Ascending aorta (tissue), 2 donors: Measurements from ENCODE around the gene GPR158. TPM values are rescaled to one million over a fixed set of nuclear protein-coding genes. Genes with fewer than 3 reads are reported as not detected.

Experiments used
- DNase-seq, 2 donors: peaks; one replicate each; pipeline ENCODE4 v3.0.0-alpha.2; 2019; ENCODE audit warnings: low spot score in 2 of 2
- H3K27ac ChIP-seq, 2 donors: fragments of 200-600 bp; sonication (generic); one replicate each; pipeline ENCODE4 v1.5.1; 2016 to 2017; ENCODE audit warnings: mild to moderate bottlenecking in 1 of 2
- H3K27me3 ChIP-seq: fragments of 200-600 bp; sonication (generic); one replicate; pipeline ENCODE4 v1.5.1; 2017
- H3K36me3 ChIP-seq, 2 donors: fragments of 200-600 bp; sonication (generic); one replicate each; pipeline ENCODE4 v1.5.1; 2016
- H3K4me1 ChIP-seq, 2 donors: fragments of 200-600 bp; sonication (generic); one replicate each; pipeline ENCODE4 v1.5.1; 2016 to 2017; ENCODE audit warnings: mild to moderate bottlenecking in 1 of 2
- H3K4me3 ChIP-seq, 2 donors: fragments of 200-600 bp; sonication (generic); one replicate each; pipeline ENCODE4 v1.5.1; 2016 to 2017; ENCODE audit warnings: mild to moderate bottlenecking in 1 of 2
- H3K9me3 ChIP-seq, 2 donors: fragments of 200-600 bp; sonication (generic); one replicate each; pipeline ENCODE4 v1.5.1; 2016
- intact Hi-C: fragments of 100-400 bp; cut with DNase I; formaldehyde crosslinking; loops from one replicate; pipeline ENCODE4 v1.15.1; 2023
- total RNA-seq: library from RNA; depleted of rRNA; stranded (reverse); fragments of >200 nt; gene quantifications from one replicate; pipeline ENCODE4 v1.1.0, GENCODE V29; 2016
- TF ChIP-seq, protein P1 (sequence below), 3 experiments: fragments of 200-600 bp in 2 of 3; fragments of 450-650 bp in 1 of 3; sonication (generic) in 2 of 3; IDR thresholded peaks; one replicate each; pipeline ENCODE4 v1.5.1; 2016 to 2019; ENCODE audit warnings: antibody characterized with exemption in 3 of 3, mild to moderate bottlenecking in 1 of 3, moderate library complexity in 1 of 3

The GPR158 gene
- total RNA-seq, 1 donor from 2014 or later: not detected

DNA sequence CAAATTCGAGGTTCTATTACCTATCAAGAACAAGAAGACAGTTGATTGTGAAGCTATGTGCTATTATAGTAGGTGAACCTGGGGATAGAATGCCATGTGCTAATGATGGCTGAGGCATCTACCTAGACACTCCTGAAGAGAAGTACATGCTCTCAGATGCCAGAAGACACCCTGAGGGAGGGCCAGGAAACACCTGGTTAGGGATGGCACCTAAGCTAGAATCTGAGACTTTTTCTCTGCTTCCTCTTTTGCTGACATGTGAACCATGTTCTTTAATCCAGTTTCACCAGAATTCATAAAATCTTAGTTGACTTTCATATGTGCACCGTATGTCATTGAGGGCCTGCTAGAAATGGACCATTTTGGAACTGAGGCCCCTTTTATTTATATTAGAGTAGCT lies 242.8 kb downstream of the GPR158 start:
- H3K27me3 ChIP-seq: no peaks in the 10 kb centered on the region
- DNase-seq: no peak
- no peak overlapping the region for H3K27ac ChIP-seq
- no peaks in the 10 kb centered on the region for H3K4me1 ChIP-seq
- no peak overlapping the region for H3K4me3 ChIP-seq
- TF ChIP-seq, protein P1, sequence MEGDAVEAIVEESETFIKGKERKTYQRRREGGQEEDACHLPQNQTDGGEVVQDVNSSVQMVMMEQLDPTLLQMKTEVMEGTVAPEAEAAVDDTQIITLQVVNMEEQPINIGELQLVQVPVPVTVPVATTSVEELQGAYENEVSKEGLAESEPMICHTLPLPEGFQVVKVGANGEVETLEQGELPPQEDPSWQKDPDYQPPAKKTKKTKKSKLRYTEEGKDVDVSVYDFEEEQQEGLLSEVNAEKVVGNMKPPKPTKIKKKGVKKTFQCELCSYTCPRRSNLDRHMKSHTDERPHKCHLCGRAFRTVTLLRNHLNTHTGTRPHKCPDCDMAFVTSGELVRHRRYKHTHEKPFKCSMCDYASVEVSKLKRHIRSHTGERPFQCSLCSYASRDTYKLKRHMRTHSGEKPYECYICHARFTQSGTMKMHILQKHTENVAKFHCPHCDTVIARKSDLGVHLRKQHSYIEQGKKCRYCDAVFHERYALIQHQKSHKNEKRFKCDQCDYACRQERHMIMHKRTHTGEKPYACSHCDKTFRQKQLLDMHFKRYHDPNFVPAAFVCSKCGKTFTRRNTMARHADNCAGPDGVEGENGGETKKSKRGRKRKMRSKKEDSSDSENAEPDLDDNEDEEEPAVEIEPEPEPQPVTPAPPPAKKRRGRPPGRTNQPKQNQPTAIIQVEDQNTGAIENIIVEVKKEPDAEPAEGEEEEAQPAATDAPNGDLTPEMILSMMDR (IDR thresholded peaks at IDR 0.05): no peak
- intact Hi-C loops: no loop called here
- H3K36me3 ChIP-seq: no peaks in the 10 kb centered on the region
- peaks cover 0 to 2% of the 10 kb centered on the region in 2 donors for H3K9me3 ChIP-seq

DNA sequence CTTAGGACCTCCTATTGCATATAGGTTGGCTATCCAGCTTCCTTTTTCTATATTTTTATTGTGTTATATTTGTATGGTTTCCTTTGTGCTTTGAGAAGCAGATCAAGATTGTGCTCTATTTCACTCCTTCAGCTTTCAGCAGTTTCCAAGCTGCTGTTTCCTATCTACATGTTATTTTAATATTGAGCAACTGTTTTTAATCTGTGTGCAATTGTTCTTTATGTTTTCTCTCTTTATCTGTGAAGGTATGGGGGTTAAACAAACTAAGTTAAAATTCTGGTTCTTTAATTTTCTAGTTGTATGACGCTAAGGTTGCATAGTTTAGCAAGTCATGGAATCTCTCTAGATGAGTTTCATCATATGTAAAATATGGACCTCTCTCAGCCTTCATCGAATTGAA lies 251.0 kb downstream of the GPR158 start:
- intact Hi-C loops: no loop called here
- TF ChIP-seq, protein P1 (IDR thresholded peaks at IDR 0.05): no peak
- H3K9me3 ChIP-seq: no peaks in the 10 kb centered on the region

DNA sequence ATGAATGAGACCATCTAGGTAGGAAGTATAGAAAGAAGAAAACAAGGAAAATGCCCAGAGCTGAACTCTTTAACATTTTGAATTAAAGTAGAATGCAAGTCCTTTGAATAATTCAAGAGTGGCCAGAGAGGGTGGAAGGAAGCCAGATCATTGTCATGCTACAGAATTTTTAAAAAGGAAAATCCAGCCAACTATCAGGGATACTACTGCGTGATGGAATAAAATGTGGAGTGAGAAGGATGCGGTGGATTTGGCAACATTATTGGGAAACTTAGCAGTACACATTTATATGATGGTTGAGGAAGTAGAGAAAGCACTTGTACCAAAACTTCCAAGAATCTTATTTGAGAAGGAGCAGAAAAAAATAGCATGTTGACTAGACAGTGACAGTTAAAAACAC lies 261.6 kb downstream of the GPR158 start:
- TF ChIP-seq, protein P1 (IDR thresholded peaks at IDR 0.05): no peak
- Histone ChIP-seq H3K4me3 (no peak overlapping the region), H3K4me1 (no peaks in the 10 kb centered on the region), H3K36me3 (no peaks in the 10 kb centered on the region), H3K27ac (no peak overlapping the region), H3K9me3 (no peaks in the 10 kb centered on the region), H3K27me3 (no peaks in the 10 kb centered on the region)
- no peak for DNase-seq
- intact Hi-C loops: no loop called here

More for the DNA sequence above, 251.0 kb downstream of the GPR158 start:
- Histone ChIP-seq H3K27me3 (no peaks in the 10 kb centered on the region), H3K4me1 (no peaks in the 10 kb centered on the region), H3K4me3 (no peak overlapping the region), H3K36me3 (no peaks in the 10 kb centered on the region), H3K27ac (no peak overlapping the region)
- DNase-seq: no peak

DNA sequence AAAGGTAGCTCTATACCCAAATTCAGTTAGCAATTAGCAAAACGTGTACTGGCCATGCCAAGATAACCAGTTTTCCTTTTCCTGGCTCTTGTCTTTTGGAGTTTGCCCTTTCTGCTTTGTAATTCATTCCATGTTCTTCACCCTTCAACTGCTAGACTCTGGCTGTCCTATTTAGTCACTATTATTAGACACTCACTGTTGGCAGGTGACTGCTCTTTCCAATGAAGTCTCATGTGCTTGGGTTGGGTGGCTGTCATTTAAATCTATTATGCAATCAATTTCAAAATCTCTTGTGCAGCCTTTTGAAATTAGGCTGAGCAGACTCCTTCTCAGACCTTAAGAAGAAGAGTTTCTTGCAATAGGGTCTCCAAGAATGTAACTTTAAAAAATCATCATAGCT lies 266.5 kb downstream of the GPR158 start:
- intact Hi-C loops: no loop called here
- H3K36me3 ChIP-seq: no peaks in the 10 kb centered on the region
- H3K27me3 ChIP-seq: no peaks in the 10 kb centered on the region
- DNase-seq: no peak
- TF ChIP-seq, protein P1 (IDR thresholded peaks at IDR 0.05): no peak
- no peaks in the 10 kb centered on the region for H3K4me1 ChIP-seq
- H3K27ac ChIP-seq: no peak overlapping the region
- H3K9me3 ChIP-seq: no peaks in the 10 kb centered on the region
- H3K4me3 ChIP-seq: no peak overlapping the region

DNA sequence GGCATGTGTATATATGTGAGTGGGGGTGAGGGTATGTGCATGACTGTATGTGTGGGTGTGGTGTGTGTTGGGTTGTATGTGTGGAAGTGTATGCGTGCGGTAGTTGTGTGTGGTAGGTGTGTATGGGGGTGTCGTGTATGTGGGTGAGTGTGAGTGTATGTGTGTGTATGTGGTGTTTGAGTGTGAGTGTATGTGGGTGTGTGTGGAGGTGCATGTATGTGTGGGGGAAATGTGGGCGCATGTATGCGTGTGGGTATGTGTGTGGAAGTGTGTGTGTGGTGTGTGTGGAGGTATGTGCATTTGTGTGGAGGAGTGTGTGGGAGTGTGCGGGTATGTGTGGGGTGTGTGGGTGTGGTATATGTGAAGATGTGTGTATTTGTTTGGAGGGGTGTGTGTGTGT lies 269.5 kb downstream of the GPR158 start:
- DNase-seq: no peak
- H3K27me3 ChIP-seq: no peaks in the 10 kb centered on the region
- intact Hi-C loops: no loop called here
- no peaks in the 10 kb centered on the region for H3K36me3 ChIP-seq
- TF ChIP-seq, protein P1 (IDR thresholded peaks at IDR 0.05): no peak
- no peak overlapping the region for H3K27ac ChIP-seq
- H3K4me3 ChIP-seq: no peak overlapping the region
- H3K4me1 ChIP-seq: no peaks in the 10 kb centered on the region
- H3K9me3 ChIP-seq: no peaks in the 10 kb centered on the region

DNA sequence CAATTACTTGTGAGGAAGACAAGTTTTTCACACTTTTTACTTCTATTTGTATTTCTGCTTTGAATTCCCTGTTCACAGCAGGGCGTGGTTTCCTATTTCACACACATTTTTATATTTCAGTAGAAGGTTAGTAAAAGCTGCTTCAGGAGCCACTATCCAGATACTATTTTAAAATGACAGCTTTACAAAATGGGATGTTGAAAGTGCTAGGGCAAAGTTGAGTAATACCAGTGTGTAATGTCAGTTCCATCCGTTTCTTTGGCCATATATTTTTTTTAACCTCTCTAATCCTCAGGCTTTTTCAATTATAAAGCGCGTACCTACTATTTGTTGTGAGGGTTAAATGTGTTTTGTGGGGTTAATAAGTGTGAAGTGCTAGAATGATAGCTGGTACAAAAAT lies 276.6 kb downstream of the GPR158 start:
- intact Hi-C loops: no loop called here
- H3K4me1 ChIP-seq: no peaks in the 10 kb centered on the region
- H3K9me3 ChIP-seq: peaks cover 0 to 4% of the 10 kb centered on the region in 2 donors
- H3K27me3 ChIP-seq: no peaks in the 10 kb centered on the region
- no peaks in the 10 kb centered on the region for H3K36me3 ChIP-seq
- no peak overlapping the region for H3K4me3 ChIP-seq
- TF ChIP-seq, protein P1 (IDR thresholded peaks at IDR 0.05): no peak
- no peak overlapping the region for H3K27ac ChIP-seq
- no peak for DNase-seq
